ENCODE results near the gene B4GALT2. TPM values are rescaled to one million over a fixed set of nuclear protein-coding genes. Genes with fewer than 3 reads are reported as not detected.
A peak's percentile ranks its signal among the peaks of the same experiment; 100 is the strongest.

Gene B4GALT2
- total RNA-seq, 1 experiment from 2014 or later, result 66.2 TPM

DNA sequence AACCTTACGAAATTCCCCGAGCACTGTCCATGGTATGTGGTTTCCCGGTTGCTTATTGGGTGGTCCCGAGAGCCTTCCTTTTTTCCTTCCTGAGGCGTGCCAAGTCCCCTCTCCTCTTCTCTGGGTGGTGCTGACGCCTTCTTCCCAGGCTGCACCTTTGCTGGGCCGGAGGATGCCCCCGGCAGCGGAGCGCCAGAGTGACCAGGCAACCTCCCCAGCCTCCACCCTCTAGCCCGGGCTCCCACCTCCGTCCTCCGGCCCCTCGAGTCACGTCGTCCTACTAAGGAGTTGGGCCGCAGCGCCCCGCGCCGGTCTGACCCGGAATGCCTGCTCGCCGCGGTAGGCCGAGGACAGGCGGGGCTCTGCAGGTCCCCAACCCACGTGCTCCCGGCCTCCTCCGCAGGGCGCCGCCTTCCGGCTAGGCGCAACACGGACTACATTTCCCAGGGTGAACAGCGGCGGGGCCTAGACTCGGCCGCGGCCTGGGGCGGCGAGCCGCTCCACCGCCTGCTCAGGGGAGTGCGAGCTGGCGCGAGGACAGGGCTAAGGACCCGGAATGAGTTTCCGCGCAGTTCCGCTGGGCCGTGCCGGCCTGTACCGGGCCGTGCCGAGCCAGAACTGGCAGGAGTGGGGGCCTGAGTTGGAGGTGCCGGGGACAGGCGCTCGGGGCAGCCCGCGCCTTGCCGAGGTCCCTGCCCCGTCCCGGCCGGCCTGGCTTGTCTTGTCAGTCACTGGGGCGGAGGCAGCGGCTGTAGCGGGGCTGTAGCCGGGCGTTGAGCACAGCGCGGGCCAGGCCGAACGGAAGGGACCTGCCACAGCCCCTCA lies 32.6 kb upstream of the B4GALT2 start, which contains the start of gene IPO13:
Gene IPO13 (plus strand): TSS at position 715 of the 825 bp plus-strand sequence. CDS start 651 bp downstream, outside the sequence.
- Histone ChIP-seq H3F3A (ENCODE audit: insufficient read depth, low read depth) (peaks cover 6% of the 10 kb centered on the region; the same call in 1 of the 2 replicates), H3K9me3 (ENCODE audit: insufficient read depth, low read depth) (no peaks in the 10 kb centered on the region), H3K9me2 (ENCODE audit: insufficient read depth) (no peaks in the 10 kb centered on the region), H3K36me3 (ENCODE audit: low read depth) (no peaks in the 10 kb centered on the region), H3K27ac (peak within 1 kb of the TSS; percentile 75), H4K20me1 (ENCODE audit: insufficient read depth) (no peaks in the 10 kb centered on the region), H3K79me2 (ENCODE audit: low read depth) (peaks cover 17% of the 10 kb centered on the region; the same call in 1 of the 2 replicates), H3K27me3 (ENCODE audit: insufficient read depth, low read depth) (no peaks in the 10 kb centered on the region), H2AFZ (peak within 1 kb of the TSS; percentile 94), H3K4me1 (replicated peaks; ENCODE audit: insufficient read depth) (peaks cover 26% of the 10 kb centered on the region), H3K4me3 (peak within 1 kb of the TSS; percentile 74), H3K4me2 (peak within 1 kb of the TSS; percentile 100)
- no peak for TF ChIP-seq EZH2 (IDR thresholded peaks at IDR 0.05; ENCODE audit: low read depth)
- TF ChIP-seq, protein P1, sequence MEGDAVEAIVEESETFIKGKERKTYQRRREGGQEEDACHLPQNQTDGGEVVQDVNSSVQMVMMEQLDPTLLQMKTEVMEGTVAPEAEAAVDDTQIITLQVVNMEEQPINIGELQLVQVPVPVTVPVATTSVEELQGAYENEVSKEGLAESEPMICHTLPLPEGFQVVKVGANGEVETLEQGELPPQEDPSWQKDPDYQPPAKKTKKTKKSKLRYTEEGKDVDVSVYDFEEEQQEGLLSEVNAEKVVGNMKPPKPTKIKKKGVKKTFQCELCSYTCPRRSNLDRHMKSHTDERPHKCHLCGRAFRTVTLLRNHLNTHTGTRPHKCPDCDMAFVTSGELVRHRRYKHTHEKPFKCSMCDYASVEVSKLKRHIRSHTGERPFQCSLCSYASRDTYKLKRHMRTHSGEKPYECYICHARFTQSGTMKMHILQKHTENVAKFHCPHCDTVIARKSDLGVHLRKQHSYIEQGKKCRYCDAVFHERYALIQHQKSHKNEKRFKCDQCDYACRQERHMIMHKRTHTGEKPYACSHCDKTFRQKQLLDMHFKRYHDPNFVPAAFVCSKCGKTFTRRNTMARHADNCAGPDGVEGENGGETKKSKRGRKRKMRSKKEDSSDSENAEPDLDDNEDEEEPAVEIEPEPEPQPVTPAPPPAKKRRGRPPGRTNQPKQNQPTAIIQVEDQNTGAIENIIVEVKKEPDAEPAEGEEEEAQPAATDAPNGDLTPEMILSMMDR (conservative IDR thresholded peaks at IDR 0.05), result peak; percentile 79
- intact Hi-C loops (cut with micrococcal nuclease; ENCODE audit: unreplicated experiment), result loop anchor here (1.0 to 2.0 kb wide), 5 partner anchors 23 to 418 kb away; partner anchors contain the start of genes CCDC24 and ST3GAL3
- no TSS peak for BruUV-seq (replicated peaks)
- CTCF ChIA-PET, result interaction anchor here (0.5 to 2.8 kb wide), 8 partner anchors 12 to 240 kb away, joined by 3 to 13 read pairs (median 3); partner anchors contain the start of gene ST3GAL3
- POLR2A ChIA-PET (ENCODE audit: unreplicated experiment), result interaction anchor here (0.5 to 1.2 kb wide), 4 partner anchors 23 to 559 kb away, joined by 3 to 38 read pairs (median 6); partner anchors contain the start of genes DPH2 and SLC6A9
- DNase-seq, result peak; percentile 86 to 98

DNA sequence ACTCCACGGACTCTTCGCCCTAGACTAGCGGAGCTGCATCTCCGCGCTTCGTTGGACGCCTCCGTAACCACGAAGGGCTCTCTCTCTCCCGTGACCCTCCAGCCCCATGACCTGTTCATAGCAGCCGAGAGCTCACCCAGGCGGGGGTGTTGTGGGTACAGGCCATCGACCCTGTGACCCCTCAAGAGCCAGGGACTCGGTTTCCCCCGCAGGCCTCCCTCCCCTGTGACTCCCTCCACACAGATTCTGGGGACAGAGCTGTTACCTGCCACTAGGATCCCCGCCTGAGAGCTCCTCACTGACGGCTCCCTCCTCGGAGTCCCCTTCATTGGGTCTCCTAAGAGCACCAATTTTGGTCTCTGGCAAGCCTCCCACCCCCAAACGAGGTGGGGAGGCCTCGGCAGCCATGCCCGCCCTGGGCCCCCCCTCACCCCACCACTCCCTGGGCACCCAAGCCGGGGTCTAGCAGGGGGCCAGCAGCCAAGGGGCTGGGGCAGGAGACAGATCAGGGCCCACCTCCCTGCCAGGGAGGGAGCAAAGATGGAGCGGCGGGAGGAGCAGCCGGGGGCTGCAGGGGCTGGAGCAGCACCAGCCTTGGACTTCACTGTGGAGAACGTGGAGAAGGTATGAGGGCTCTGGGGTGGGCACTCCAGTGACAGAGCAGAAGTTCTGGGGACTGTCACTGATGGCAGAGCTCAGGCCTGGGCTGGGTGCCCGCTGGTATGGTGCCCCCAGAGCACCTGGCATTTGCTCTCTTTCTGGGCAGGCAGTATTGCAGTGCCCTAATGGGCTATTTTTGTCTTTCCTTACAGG lies 31.7 kb upstream of the B4GALT2 start:
- no peak overlapping the region; the same call in 1 of the 2 replicates for H3K27ac ChIP-seq
- H3K9me2 ChIP-seq (ENCODE audit: insufficient read depth), result no peaks in the 10 kb centered on the region
- H3K27me3 ChIP-seq (ENCODE audit: insufficient read depth, low read depth), result no peaks in the 10 kb centered on the region
- peak overlapping the region; percentile 74 for H3K4me3 ChIP-seq
- no peak for DNase-seq
- intact Hi-C loops (cut with micrococcal nuclease; ENCODE audit: unreplicated experiment), result loop anchor here (2.0 kb wide), 2 partner anchors 44 to 418 kb away; partner anchors contain the start of gene CCDC24
- TF ChIP-seq EZH2 (IDR thresholded peaks at IDR 0.05; ENCODE audit: low read depth), result no peak
- TF ChIP-seq, protein P1 (conservative IDR thresholded peaks at IDR 0.05), result no peak
- H3K9me3 ChIP-seq (ENCODE audit: insufficient read depth, low read depth), result no peaks in the 10 kb centered on the region
- peaks cover 26% of the 10 kb centered on the region for H3K4me1 ChIP-seq (replicated peaks; ENCODE audit: insufficient read depth)
- CTCF ChIA-PET, result interaction anchor here (0.6 to 2.8 kb wide), 4 partner anchors 101 to 234 kb away, joined by 3 to 13 read pairs (median 3); no protein-coding TSS in a partner anchor
- peak overlapping the region; percentile 100 for H3K4me2 ChIP-seq
- H3K79me2 ChIP-seq (ENCODE audit: low read depth), result peaks cover 17% of the 10 kb centered on the region; the same call in 1 of the 2 replicates
- POLR2A ChIA-PET (ENCODE audit: unreplicated experiment), result interaction anchor here (0.5 to 0.9 kb wide), 4 partner anchors 23 to 1781 kb away, joined by 3 to 38 read pairs (median 6); partner anchors contain the start of genes DPH2 and SLC6A9
- no TSS peak for BruUV-seq (replicated peaks)
- no peaks in the 10 kb centered on the region for H4K20me1 ChIP-seq (ENCODE audit: insufficient read depth)
- H2AFZ ChIP-seq, result peak overlapping the region; percentile 94
- H3K36me3 ChIP-seq (ENCODE audit: low read depth), result no peaks in the 10 kb centered on the region
- H3F3A ChIP-seq (ENCODE audit: insufficient read depth, low read depth), result peaks cover 6% of the 10 kb centered on the region; the same call in 1 of the 2 replicates
